ENCODE data around the gene FRMPD2. TPM values are rescaled to one million over a fixed set of nuclear protein-coding genes. Genes with fewer than 3 reads are reported as not detected.

Gene FRMPD2
- total and polyA plus RNA-seq, 11 donors = 0.20 to 0.66 TPM; not detected in 9

DNA sequence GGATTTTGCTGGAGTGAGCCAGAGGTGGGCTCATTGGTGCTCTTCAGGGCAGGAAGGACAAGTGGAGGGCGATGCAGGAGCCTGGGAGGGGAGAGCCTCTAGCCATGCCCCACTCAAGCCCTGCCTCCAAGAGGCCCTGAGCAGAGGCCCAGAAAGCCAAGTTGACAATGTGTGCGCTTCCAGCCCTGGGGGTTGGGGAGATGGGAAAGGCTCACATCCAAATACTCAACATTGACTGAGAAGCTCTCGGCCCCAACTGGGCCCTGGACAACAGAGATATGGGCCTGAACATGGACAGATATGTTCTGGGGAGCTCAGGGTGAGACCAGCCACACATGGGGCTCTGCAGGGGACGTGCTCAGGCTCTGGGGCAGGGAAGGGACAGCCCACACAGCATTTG is 39.0 kb downstream of the FRMPD2 start:
- Histone ChIP-seq H3K27me3 (no peaks in the 10 kb centered on the region), H3K36me3 (no peaks in the 10 kb centered on the region), H3K4me3 (no peak overlapping the region), H3K4me1 (peaks cover 0 to 5% (median 0%) of the 10 kb centered on the region in 12 donors), H3K27ac (no peak overlapping the region), H3K9me3 (no peaks in the 10 kb centered on the region)
- ATAC-seq (no peak), DNase-seq (no peak)
- no peak for TF ChIP-seq POLR2A (IDR thresholded peaks at IDR 0.05)
- TF ChIP-seq, protein P1, sequence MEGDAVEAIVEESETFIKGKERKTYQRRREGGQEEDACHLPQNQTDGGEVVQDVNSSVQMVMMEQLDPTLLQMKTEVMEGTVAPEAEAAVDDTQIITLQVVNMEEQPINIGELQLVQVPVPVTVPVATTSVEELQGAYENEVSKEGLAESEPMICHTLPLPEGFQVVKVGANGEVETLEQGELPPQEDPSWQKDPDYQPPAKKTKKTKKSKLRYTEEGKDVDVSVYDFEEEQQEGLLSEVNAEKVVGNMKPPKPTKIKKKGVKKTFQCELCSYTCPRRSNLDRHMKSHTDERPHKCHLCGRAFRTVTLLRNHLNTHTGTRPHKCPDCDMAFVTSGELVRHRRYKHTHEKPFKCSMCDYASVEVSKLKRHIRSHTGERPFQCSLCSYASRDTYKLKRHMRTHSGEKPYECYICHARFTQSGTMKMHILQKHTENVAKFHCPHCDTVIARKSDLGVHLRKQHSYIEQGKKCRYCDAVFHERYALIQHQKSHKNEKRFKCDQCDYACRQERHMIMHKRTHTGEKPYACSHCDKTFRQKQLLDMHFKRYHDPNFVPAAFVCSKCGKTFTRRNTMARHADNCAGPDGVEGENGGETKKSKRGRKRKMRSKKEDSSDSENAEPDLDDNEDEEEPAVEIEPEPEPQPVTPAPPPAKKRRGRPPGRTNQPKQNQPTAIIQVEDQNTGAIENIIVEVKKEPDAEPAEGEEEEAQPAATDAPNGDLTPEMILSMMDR (IDR thresholded peaks at IDR 0.05) = no peak
- intact Hi-C loops (cut with DNase I) = no loop called here
- WGBS, 4 donors = 86 to 92% (median 90%) methylated on average over 4 of the region's 4 CpGs

DNA sequence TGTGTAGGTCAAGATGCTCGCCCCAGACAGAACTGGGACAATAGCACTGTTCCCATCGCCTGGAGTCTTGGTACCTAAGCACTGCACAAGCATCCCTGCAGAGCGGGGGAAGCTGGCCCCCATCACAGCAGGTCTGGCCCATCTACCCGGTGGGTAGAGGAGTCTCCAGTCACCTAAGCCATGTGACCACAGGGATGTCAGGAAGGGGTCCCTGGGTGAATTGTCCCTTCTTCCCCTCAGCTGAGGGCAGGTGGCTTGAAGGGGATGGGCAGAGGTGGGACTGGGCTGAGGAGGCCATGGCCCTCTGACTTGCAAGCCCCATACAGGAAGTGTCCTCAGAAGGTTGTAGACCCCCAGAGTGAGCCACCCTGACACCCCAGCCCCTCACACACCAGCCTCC is 39.7 kb downstream of the FRMPD2 start:
- peaks cover 0 to 5% (median 0%) of the 10 kb centered on the region in 12 donors for H3K4me1 ChIP-seq
- ATAC-seq (no peak), DNase-seq (no peak)
- TF ChIP-seq, protein P1 (IDR thresholded peaks at IDR 0.05) = no peak
- TF ChIP-seq POLR2A (IDR thresholded peaks at IDR 0.05) = no peak
- no peak overlapping the region for H3K4me3 ChIP-seq
- intact Hi-C loops (cut with DNase I) = no loop called here
- H3K27ac ChIP-seq = no peak overlapping the region
- no peaks in the 10 kb centered on the region for H3K36me3 ChIP-seq
- no peaks in the 10 kb centered on the region for H3K27me3 ChIP-seq
- no peaks in the 10 kb centered on the region for H3K9me3 ChIP-seq
- 89 to 100% (median 93%) methylated on average over 4 of the region's 4 CpGs for WGBS, 4 donors

DNA sequence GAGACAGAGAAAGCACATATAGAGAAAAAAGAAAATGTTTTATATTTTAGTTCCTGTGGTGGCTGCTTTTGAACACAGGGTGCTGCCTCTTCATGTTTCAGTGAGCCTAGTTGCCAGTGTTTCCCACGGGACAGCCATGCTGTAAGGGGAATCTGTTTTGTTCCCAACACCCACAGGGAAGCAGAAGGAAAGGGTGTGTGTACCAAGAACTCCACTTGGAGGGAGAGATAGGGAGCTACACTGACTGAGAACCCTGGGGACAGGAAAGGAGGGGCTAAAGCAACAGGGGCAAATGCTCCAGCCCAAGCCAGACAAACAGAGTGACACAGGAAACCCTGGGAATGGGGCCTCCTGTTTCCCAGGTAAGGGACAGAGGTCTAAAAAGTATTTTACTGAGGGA is 40.2 kb downstream of the FRMPD2 start:
- peak in 2 of 4 donors; percentile 44 to 57 for ATAC-seq
- intact Hi-C loops (cut with DNase I) = no loop called here
- Histone ChIP-seq H3K27me3 (no peaks in the 10 kb centered on the region), H3K4me1 (peaks cover 0 to 5% (median 0%) of the 10 kb centered on the region in 12 donors), H3K27ac (no peak overlapping the region), H3K9me3 (no peaks in the 10 kb centered on the region), H3K4me3 (no peak overlapping the region), H3K36me3 (no peaks in the 10 kb centered on the region)
- no peak for DNase-seq
- 23 to 38% (median 32%) methylated on average over 1 of the region's 1 CpG for WGBS, 4 donors
- TF ChIP-seq POLR2A (IDR thresholded peaks at IDR 0.05) = no peak
- TF ChIP-seq, protein P1 (IDR thresholded peaks at IDR 0.05) = no peak

DNA sequence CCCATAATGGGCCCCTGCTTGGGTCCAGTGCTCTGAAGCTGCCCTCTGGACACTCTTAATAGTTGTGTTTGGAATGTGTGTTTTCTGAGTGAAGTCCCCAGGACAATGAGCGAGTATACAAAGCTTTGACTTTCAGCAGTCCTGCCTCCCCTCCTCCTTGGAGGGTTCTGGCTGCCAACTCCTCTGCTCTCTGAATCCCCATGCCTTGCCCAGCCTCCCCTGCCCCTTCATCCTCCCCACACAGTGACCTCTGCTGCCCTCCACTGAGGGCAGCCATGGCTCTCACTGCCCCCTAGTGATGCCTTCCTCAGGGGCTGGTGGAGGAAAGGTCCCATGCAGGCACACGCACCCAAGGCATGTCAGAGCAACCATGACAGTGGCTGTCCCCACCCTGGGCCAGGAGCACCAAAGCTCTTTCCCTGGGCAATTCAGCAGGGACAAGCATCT is 40.9 kb downstream of the FRMPD2 start:
- intact Hi-C loops (cut with DNase I) = no loop called here
- Histone ChIP-seq H3K27me3 (no peaks in the 10 kb centered on the region), H3K9me3 (no peaks in the 10 kb centered on the region), H3K36me3 (no peaks in the 10 kb centered on the region), H3K4me1 (peaks cover 0 to 5% (median 0%) of the 10 kb centered on the region in 12 donors), H3K27ac (no peak overlapping the region), H3K4me3 (no peak overlapping the region)
- ATAC-seq (peak in 1 of 4 donors; percentile 37), DNase-seq (no peak)
- WGBS, 4 donors = 88 to 100% (median 92%) methylated on average over 2 of the region's 2 CpGs
- TF ChIP-seq, protein P1 (IDR thresholded peaks at IDR 0.05) = no peak
- no peak for TF ChIP-seq POLR2A (IDR thresholded peaks at IDR 0.05)

Measured in heart left ventricle (tissue), 16 donors.